HG03558 (cell line): ENCODE results near the gene OMA1.
"Not testable (repeated sequence)": the region's sequence is repeated elsewhere in the genome, so short reads cannot be mapped to it uniquely, and the experiment has no call there.

Experiments
- ATAC-seq: cut with Tn5 transposase; IDR thresholded peaks from one replicate; pipeline ENCODE4 v1.9.1; 2021; ENCODE audit warnings: moderate number of reproducible peaks; ENCODE audit not compliant: unreplicated experiment; ENCODE audit errors: extremely low read depth

Gene OMA1

DNA sequence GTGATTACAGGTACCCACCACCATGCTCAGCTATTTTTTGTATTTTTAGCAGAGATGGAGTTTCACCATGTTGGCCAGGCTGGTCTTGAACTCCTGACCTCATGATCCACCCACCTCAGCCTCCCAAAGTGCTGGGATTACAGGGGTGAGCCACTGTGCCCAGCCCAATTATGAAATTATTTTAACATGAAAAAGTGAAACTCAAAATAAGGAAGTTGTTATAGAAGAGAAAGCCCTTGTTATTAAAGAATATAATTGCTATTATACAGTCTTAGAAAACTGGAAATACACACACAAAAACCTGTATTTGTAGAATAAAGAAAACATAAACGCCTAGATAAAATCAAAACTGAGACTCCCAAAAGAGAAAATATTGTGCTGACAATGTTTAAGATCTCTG, 14.7 kb downstream of the OMA1 start:
- not testable (repeated sequence) for ATAC-seq

DNA sequence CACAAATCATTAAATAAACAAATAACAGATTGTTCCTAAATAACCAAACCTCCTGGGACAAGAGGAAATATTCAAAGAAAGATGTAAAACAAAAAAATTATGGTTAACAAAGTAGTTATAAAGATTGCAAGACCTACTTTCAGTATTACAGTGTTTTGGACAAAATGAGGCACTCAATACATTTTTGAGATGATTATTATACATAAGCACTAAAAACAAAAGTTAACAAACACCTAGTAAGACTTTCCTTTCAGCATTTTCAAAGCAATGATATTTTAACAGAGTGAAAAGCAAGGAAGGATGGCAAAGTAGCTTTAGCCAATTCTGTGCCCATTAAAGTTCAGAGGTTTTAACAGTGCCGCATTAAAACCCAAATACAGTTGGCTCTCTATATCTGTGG, 17.2 kb downstream of the OMA1 start:
- no peak for ATAC-seq

DNA sequence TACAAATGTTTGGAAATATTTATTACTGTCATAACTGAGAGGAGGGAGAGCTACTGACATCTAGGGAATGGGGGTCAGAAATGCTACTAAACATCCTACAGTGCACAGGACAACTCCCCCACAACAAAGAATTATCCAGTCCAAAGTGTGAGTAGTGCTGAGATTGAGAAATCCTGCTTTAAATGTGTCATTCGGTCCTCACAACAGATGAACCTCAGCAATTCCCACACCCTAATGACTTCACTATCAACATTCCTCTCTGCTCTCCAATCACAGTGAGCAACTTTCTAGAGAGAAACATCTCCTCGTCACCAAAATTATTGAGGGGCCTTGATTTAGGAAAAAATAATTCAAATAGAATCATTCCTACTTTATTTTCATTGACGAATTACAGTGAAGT, 18.0 kb downstream of the OMA1 start:
- no peak for ATAC-seq

DNA sequence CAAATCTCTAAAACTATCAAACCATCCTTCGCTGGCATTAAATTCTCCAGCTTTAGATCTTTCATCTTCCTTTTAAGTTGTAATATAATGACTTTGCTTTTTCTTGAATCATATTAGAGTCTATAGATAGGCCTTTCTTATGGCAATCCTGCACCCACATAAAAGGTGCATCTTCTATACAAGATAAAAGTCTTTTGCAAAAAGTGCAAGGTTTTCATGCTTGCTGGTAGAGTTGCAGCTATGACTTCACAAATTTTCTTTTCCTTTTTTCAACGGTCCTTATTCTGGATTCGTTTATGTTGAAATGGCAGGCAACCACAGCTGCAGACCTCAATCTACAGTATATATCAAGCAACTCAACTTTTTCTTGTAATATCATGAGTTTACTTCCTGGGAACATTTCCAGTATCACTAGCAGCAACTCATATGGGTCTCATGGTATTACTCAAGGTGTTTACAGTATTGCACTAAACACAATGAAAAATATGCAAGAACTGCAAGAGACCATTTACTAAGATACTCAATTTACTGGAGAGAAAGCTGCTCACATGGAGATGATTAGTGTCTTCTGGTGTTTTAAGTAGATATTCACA, 22.1 kb downstream of the OMA1 start:
- ATAC-seq, result no peak

DNA sequence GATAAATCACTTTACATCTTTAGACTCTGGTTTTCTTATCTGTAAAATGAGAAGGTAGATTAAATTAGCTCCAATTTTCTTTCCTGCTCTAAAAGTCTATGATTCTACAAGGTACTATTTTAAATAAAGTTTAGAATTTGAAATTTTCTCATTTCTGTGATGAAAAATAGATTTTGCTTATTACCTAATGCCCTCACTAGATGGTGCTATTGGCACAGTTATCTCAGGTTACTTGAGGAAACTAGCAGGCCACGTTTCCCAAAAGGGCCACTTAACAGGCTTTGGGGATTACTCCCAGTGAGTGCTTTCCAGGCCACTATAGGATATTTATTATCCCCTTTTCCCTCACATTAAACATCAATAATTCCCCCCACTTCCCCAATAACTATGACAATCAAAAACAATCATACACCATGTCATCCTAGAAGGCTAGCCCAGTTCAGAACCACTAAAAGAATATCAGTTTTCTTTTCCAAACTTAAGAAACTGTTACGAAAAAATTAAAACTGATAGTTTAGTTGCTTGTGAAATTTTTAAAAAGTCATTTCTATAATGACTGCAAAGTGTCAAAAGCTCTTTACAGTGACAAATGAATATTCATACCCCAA, 30.6 kb downstream of the OMA1 start:
- no peak for ATAC-seq

DNA sequence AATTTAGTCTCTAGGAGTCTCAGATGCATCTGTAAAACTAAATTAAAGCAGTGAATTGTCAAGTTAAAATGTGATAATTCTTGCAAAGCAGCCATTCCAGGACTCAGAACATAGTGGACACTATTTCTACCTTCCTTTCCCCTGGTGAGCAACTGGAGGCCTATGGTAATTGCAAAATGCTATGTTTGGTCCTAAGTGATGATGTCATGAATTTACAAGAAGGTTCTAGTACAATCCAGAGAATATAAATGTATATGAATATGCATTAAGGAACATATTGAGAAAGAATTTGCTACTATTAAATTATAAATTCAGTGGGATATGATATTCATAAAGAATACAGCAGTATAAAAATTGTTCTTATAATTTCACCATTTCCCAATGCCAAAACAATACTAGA, 32.6 kb downstream of the OMA1 start:
- ATAC-seq, result no peak

DNA sequence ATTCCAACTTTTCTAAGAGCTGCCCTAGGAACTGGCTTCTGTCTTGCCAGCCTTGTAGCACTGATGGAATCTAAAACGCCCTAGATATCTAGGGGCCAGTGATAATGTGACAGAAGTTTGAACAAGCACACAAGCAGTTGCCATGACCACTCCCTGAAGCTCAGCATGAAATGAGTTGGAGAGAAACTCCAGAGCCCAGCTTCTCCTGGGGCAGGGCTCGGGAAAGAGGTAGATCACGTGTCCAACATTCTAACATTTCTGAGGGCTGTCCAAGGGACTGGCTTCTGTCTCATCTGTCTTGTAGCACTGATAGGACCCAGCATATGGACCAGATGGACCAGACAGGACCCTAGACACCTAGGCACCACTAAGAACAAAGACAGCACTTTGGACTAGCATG, 37.9 kb downstream of the OMA1 start:
- no peak for ATAC-seq

DNA sequence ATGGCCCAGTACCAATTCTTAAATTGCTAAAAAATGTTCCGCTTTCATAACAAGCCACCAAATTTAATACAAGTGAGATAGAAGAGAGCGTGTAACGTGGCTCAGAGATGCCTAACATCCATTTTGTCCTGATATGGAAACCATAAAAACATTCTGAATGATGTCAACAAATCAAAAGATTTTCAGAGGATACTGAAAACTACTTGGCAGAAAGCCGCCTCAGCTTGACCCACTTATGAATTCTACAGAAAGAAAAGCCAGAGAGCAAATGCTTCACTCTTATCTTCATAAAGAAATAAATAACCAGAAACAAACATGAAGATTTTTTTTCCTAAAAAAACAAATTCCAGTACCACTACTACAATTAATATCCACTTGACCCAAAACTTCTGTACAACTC, 41.2 kb downstream of the OMA1 start:
- no peak for ATAC-seq

DNA sequence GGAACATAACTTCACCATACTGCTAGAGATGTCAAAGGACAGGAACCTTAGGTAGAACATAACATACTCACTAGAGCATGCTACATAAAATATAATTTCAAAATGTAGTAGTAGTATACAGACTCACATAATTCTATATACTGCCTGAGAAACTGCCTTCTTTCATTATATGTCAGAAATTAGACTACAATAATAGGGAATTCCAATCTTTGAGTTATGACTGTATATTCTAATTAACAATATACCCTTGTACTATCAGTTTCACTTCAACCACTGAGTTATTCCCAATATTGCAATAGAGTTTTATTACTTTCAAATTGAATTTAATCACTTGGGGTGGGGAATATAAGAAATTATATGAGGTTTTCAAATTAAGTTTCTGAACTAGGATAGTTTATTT, 44.0 kb downstream of the OMA1 start:
- ATAC-seq, result no peak

DNA sequence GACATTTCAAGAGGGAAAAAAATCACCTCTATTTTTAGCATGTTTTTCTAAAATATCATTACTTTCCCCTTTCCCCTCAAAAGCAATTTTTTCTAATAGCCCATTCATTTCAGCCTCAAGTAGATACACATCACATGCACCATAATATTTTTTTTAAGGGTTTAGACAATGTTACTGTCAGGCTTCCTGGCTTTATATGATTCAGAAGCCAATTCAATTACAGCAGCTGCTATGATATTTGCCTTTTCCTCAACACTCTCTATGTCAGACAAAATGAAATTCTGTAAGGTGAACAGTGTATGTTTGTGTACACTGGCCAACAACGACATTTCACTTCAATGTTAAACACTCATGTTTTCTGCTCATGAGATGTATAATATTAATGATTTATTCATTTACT, 46.5 kb downstream of the OMA1 start:
- no peak for ATAC-seq

DNA sequence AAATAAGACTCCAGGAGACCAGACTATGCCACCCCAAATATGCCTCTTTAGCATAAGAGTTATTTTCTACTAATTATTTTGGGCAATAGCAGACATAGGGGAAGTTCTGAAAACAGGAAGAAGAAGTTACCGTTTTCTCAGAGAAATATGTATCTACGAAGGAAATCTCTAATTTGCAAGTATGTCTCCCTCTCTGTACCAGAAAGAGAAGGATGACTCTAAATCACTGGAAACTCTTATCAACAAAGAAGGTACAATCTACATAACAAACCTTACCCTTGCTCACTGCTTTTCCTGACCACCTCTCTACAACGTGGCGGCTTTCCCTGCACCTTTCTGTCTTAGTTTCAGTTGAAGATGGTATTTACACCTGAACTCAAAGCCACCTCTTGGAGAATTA, 49.0 kb downstream of the OMA1 start:
- no peak for ATAC-seq

DNA sequence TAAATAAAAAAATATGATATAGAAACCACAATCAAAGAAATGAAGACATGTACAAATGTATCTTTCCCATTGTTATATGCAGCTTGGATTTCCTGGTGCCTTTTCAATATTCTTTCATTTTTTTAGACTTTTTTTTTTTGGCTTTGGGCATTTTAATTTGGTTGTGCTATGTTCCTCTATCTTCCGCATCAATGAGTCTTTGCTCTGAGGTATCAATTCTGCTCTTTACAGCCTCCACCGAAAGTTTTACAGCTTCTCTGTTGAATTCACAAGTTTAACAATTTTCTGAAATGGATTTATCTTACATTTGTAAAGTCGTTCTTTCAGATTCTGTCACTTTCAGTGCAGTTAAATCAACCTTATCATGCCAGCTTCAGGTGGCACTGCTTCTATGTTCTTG, 50.5 kb downstream of the OMA1 start:
- no peak for ATAC-seq

DNA sequence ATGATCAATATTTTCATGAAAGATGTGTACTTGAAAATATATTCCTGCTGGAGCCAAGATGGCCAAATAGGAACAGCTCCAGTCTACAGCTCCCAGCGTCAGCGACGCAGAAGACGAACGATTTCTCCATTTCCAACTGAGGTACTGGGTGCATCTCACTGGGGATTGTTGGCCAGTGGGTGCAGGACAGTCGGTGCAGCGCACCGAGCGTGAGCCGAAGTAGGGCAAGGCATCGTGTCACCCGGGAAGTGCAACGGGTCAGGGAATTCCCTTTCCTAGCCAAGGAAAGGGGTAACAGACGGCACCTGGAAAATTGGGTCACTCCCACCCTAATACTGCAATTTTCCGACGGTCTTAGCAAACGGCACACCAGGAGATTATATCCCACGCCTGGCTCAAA, 57.6 kb downstream of the OMA1 start:
- ATAC-seq, result not testable (repeated sequence)

DNA sequence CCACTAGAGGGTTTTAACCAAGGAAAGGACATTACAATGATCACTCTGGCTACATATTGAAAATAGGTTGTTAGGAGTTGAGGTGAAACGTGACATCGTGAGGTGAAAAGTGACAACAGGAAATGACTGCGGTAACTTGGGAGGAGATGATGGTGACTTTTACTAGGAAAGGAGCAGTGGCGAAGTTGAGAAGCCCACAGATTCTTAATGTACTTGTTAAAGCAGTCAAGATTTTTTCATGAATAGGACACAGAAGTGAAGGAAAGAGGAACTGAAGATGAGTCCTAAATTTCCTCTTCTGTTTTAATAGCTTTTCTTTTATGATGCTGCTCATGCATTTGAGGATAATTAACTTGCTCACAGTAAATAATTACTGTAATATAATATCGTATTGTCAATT, 59.5 kb downstream of the OMA1 start:
- ATAC-seq, result no peak

DNA sequence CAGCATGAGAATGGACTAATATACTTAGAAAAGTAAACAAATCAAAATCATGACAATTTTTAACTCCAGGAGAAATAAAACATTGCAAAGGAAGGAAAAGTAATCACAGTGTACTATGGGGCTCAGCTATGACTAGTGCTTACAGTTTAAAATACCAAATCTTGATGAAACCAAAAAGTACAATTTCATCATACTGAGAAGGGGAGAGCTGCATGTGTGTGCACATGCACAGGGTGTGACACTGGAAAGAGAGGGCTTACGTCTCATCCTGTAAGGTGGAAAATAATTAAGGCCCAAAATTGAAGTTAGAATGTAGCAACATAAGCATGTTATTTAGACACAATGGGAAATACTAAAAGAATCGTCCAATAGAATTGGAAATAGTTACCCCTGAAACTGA, 64.6 kb downstream of the OMA1 start:
- ATAC-seq, result no peak

DNA sequence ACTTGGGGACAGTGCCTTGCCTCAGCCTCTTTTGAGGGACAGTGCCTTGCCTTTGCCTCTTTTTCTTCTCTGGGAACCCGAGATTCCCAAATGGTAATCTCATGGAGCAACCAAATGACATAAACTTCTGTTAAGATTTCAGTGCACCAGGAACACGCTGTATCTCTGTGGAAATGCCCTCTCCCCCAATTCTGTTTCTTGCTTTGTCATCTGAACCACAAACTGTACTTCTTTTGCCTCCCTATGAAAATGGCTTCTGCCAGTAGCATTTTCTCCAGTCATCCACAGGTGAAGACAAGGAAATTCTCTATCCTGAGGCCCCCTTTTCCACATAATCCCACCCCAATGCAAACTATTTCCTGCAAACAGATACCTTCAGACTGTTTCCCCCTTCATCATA, 66.3 kb downstream of the OMA1 start:
- no peak for ATAC-seq

DNA sequence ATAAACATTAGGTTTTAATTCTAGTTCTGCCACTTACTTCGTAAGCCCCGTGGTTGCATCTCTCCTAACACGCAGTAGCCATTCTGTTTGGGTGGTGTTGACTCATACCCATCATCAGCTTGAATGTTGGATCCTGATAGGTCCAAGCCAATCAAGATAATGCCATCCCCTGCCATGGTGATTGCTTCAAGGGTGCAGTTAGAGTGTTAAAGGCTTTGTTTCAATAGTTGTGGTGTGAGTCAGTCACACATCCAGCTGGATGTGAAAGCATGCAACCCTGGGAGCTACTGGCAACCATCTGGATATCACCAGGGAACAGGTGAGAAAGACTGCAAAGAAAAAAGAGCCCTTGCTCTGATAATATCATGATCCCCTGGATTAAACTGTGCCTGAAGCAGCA, 69.1 kb downstream of the OMA1 start:
- no peak for ATAC-seq

DNA sequence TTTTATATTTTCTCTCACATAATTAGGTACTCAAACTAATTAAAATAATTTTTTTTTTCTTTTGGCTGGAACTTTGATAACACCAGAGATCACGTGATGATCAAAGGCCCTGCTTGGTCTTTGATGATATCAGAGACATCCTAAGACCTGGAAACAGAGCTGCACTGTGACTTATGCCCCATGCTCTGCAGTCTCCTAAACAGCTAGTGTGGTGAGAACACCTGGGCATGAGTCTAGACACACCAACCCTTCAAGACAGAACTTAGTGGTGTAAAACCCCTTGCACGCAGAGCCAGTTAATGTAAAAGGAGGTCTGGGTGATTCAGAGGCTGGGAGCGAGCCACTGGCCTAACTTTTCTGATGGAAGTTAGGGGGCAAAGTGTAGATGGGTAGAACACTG, 70.3 kb downstream of the OMA1 start:
- no peak for ATAC-seq

DNA sequence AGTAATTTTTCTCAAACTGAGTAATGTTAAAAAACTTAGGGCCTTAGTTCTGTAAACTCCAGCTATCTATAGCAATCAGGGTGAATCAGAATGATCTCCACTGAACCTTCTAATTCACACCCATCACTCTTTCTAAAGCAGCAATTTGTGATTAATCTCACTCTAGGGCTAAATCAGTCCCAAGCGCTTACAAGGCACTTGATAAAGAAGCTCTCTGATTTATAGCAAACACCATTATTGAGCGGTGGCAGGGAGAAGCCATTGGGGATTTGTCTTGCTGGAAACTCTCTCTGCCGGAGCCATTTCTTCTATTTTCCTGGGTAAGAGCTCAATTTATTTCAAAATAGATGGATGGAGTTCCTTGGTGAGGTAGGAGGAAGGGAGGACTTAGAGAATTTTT, 77.0 kb downstream of the OMA1 start:
- no peak for ATAC-seq

DNA sequence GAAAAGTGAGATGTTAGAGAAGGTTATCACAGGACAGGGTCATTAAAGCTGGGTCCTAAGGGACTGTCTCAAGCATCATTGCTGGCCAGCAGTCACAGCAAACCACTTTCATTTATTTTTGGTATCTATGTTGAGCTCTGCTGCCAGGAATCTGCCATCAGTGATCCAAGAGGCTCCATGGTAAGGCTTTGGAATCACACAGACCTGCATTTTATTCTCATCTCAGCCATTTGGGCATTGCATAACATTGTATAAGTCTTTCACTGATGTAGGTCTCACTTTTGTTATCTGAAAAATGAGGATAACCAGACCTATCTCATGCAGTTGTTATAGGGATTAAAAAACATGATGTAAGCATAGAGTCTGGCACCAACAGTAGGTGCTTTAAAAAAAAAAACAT, 77.5 kb downstream of the OMA1 start:
- ATAC-seq, result no peak

DNA sequence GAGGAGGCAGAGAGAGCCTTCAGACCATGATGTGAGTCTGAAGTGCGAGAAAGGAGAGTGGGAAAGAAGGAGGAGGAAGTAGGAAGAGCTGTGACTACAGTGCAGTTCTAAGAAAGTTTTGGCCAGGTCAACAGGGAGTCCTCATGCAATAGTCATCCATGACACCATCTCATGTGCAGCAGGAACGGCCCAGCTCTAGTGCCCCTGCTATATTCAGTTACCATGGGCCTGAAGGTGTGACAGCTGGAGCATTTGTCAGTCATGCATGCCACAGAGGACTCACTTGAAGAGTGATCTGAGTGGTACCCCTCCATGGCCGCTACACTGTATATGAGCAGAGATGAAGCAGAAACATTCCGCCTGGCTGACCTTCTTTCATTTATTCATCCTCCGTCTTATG, 77.9 kb downstream of the OMA1 start:
- ATAC-seq, result no peak

DNA sequence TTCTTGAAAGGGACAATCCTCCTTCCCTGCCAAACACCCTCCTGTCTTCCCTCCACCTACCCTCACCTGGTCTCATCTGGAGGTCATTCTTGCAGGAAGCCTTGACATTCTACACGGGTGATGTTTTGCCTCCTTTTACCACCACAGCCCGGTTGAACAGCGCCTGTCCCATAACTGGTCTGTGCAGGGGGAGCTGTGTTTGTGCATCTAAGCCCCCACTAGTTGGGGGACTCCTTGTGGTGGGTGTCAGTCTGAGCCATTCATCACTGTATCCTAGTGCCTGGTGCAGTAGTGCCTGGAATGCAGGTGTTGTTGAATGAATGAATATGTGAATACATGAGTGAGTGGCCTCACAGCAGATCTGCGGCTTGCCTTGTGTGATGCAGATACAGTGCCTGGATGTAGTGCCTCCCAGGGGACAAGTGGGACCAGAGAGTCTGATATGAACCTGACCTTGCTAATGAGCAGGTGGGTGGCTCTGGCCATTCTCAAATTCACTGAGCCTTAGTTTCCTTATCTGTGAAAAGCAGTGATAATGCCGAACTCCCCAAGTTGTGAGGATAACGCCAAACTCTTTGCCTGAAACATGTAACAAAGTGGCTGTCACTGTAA, 79.8 kb downstream of the OMA1 start:
- ATAC-seq, result no peak
